MCF 10A (cell line): ENCODE measurements around the gene MAGI1. TPM values are rescaled to one million over a fixed set of nuclear protein-coding genes. Genes with fewer than 3 reads are reported as not detected.

Experiments used
- BruUV-seq: library from RNA; stranded (reverse); fragments of 400-500 nt; replicated peaks from 2 replicates; lab custom pipeline; 2021; lab: Mats Ljungman, UMichigan
- CTCF ChIA-PET: fragments of 300-600 bp; sonication (Branson Sonifier 250); formaldehyde crosslinking; extraction: SDS; loops from one replicate; lab custom pipeline; 2021; ENCODE audit warnings: antibody characterized with exemption, inconsistent platforms; lab: Yijun Ruan, JAX
- POLR2A ChIA-PET: fragments of 300-600, 350-650 bp; sonication (Branson Sonifier 250); formaldehyde crosslinking; extraction: SDS; loops from one replicate; lab custom pipeline; 2020; ENCODE audit warnings: antibody characterized with exemption, inconsistent platforms; lab: Yijun Ruan, JAX
- DNase-seq: peaks from one replicate; pipeline ENCODE4 v3.0.0-alpha.2; 2018; ENCODE audit not compliant: unreplicated experiment
- H3K27ac Mint-ChIP-seq: one replicate; pipeline ENCODE4 v1.8.0; 2022; ENCODE audit warnings: mild to moderate bottlenecking, low read depth, mixed read lengths; ENCODE audit not compliant: unreplicated experiment
- H3K27me3 Mint-ChIP-seq: one replicate; pipeline ENCODE4 v1.8.0; 2022; ENCODE audit warnings: mixed read lengths; ENCODE audit not compliant: insufficient read depth, unreplicated experiment
- H3K36me3 Mint-ChIP-seq: one replicate; pipeline ENCODE4 v1.8.0; 2022; ENCODE audit warnings: mild to moderate bottlenecking, moderate library complexity, mixed read lengths; ENCODE audit not compliant: insufficient read depth, unreplicated experiment
- H3K4me1 Mint-ChIP-seq: one replicate; pipeline ENCODE4 v1.8.0; 2022; ENCODE audit warnings: mixed read lengths; ENCODE audit not compliant: insufficient read depth, unreplicated experiment
- H3K4me3 Mint-ChIP-seq: one replicate; pipeline ENCODE4 v1.8.0; 2022; ENCODE audit warnings: mild to moderate bottlenecking, moderate library complexity, mixed read lengths; ENCODE audit not compliant: unreplicated experiment
- H3K9me3 Mint-ChIP-seq: one replicate; pipeline ENCODE4 v1.8.0; 2022; ENCODE audit warnings: mixed read lengths; ENCODE audit not compliant: unreplicated experiment
- intact Hi-C: fragments of 100-400 bp; cut with micrococcal nuclease; formaldehyde crosslinking; loops from 2 replicates; pipeline ENCODE4 v1.14.1; 2022
- total RNA-seq: library from RNA; stranded (reverse); gene quantifications from 2 replicates; pipeline ENCODE4 v1.2.3, GENCODE V29; 2022
- TF ChIP-seq, protein P1 (sequence below): fragments of 200-600 bp; IDR thresholded peaks from one replicate; pipeline ENCODE4 v1.8.0; 2022; ENCODE audit warnings: antibody characterized with exemption, mild to moderate bottlenecking; ENCODE audit not compliant: unreplicated experiment

The MAGI1 gene
- total RNA-seq, 1 experiment from 2014 or later = 6.2 TPM

DNA sequence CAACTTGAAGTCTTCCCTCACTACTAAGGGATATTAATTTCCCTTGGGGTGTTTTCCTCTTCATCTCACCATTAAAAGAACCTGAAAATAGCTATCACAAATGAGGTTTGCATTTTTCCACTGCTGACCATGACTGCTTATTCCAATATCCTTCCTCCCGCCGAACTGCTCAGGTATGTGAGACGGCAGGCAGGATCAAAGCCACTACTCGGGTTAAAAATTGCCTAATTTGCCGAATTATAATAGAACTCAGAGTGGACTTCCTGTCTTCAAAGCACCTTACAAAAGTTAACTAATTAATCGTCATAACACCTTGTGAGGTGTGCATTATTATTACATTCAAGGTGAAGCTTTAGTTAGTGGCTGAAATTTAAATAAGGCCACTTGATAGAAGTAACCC, 695.7 kb downstream of the MAGI1 start:
- CTCF ChIA-PET = interaction anchor here (3.0 kb wide), 1 partner anchor 11 kb away, joined by 14 read pairs; no protein-coding TSS in a partner anchor
- TF ChIP-seq, protein P1, sequence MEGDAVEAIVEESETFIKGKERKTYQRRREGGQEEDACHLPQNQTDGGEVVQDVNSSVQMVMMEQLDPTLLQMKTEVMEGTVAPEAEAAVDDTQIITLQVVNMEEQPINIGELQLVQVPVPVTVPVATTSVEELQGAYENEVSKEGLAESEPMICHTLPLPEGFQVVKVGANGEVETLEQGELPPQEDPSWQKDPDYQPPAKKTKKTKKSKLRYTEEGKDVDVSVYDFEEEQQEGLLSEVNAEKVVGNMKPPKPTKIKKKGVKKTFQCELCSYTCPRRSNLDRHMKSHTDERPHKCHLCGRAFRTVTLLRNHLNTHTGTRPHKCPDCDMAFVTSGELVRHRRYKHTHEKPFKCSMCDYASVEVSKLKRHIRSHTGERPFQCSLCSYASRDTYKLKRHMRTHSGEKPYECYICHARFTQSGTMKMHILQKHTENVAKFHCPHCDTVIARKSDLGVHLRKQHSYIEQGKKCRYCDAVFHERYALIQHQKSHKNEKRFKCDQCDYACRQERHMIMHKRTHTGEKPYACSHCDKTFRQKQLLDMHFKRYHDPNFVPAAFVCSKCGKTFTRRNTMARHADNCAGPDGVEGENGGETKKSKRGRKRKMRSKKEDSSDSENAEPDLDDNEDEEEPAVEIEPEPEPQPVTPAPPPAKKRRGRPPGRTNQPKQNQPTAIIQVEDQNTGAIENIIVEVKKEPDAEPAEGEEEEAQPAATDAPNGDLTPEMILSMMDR = no peak
- Mint-ChIP-seq H3K27me3 (peaks cover 13% of the 10 kb centered on the region), H3K4me3 (no peak overlapping the region), H3K4me1 (no peaks in the 10 kb centered on the region), H3K27ac (no peak overlapping the region), H3K9me3 (no peaks in the 10 kb centered on the region), H3K36me3 (no peaks in the 10 kb centered on the region)
- intact Hi-C loops = loop anchor here (2.0 to 5.0 kb wide), 4 partner anchors 330 to 854 kb away; no protein-coding TSS in a partner anchor
- no TSS peak for BruUV-seq
- POLR2A ChIA-PET = interaction anchor here (0.8 kb wide), 1 partner anchor 756 kb away, joined by 3 read pairs; no protein-coding TSS in a partner anchor
- no peak for DNase-seq

DNA sequence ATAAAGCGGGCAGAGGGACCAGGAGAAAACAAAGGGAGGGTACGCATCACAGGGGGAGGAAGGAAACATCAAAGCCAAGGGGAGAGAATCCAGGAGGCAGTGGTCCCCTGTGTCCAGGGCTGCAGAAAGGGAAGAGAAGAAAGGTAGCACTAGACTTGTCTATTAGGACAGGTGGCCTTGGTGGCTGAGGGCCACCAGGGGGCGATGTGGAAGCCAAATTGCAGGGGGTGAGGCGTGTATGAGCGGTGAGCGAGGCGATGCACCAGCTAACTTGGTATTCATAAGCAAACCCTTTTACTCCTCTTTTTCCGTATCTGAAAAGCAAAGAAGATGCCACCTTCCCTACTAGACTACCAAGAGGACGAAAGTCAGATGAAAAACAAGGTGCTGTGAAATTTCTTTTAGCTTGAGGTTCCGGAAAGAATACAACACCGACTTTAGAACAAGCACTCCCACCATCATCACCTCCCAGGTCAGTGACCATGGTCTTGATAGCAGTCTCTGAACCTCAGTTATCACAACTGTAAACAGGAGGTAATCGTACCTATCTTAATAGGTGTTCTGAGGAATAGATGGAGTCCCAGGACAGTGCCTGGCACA, 696.5 kb downstream of the MAGI1 start:
- Mint-ChIP-seq H3K4me1 (no peaks in the 10 kb centered on the region), H3K4me3 (no peak overlapping the region), H3K27me3 (peaks cover 13% of the 10 kb centered on the region), H3K36me3 (no peaks in the 10 kb centered on the region), H3K9me3 (no peaks in the 10 kb centered on the region), H3K27ac (no peak overlapping the region)
- TF ChIP-seq, protein P1 = peak; percentile 68
- intact Hi-C loops = loop anchor here (1.0 to 5.0 kb wide), 5 partner anchors 94 to 855 kb away; no protein-coding TSS in a partner anchor
- peak; percentile 73 for DNase-seq
- ChIA-PET POLR2A (no interaction called here), CTCF (interaction anchor here (0.6 to 3.0 kb wide), 9 partner anchors 10 to 814 kb away, joined by 3 to 14 read pairs (median 4); no protein-coding TSS in a partner anchor)
- no TSS peak for BruUV-seq

DNA sequence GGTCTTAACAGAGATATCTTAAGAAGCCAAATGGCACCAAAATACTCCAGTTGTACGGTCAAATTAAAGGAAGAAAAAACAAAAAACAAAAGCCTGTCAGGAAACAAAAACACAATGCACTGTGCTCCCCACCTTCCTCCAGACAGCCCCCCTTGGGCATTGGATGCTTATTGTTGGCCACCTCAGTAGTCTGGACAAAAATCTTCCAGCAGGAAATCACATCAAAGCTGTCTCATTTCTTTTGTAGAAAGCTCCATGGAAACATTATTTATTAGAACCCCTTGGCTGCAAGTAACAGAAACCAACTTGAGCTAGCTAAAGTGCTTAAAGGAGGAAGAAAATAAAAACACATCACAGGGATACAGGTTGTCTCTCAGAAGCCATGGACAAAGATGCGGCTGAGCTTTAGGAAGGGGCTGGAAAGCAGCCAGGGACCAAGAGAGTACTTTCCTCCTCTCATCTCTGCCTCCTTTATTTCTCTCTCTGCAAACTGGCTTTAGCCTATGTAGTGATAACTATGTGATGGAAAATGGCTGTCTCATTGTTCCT, 699.5 kb downstream of the MAGI1 start:
- POLR2A ChIA-PET = no interaction called here
- CTCF ChIA-PET = interaction anchor here (0.6 to 2.8 kb wide), 5 partner anchors 9 to 858 kb away, joined by 3 to 8 read pairs (median 3); no protein-coding TSS in a partner anchor
- intact Hi-C loops = no loop called here
- no peaks in the 10 kb centered on the region for H3K4me1 Mint-ChIP-seq
- no peak overlapping the region for H3K27ac Mint-ChIP-seq
- no TSS peak for BruUV-seq
- no peaks in the 10 kb centered on the region for H3K9me3 Mint-ChIP-seq
- no peaks in the 10 kb centered on the region for H3K36me3 Mint-ChIP-seq
- DNase-seq = no peak
- H3K4me3 Mint-ChIP-seq = no peak overlapping the region
- TF ChIP-seq, protein P1 = no peak
- H3K27me3 Mint-ChIP-seq = peaks cover 37% of the 10 kb centered on the region

DNA sequence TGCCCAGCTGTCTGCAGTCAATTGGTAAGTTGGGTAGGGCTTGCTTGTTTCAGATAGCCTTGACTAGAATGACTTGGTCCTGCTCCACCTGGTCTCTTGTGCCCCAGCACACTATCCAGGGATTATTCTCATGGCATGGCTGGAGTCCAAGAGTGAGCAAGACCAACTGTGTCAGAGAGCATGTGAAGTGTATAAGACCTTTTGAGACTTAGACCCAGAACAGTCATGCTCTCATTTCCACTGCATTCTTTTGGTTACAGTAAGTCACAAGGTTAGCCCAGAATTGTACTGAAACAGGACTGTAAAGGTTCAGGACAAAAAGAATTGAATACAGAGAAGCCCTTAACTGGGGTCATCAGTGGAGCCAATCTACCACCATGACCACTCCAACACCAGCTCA, 700.1 kb downstream of the MAGI1 start:
- BruUV-seq = no TSS peak
- Mint-ChIP-seq H3K9me3 (no peaks in the 10 kb centered on the region), H3K36me3 (no peaks in the 10 kb centered on the region), H3K4me1 (no peaks in the 10 kb centered on the region), H3K27ac (no peak overlapping the region), H3K4me3 (no peak overlapping the region), H3K27me3 (peaks cover 37% of the 10 kb centered on the region)
- intact Hi-C loops = no loop called here
- POLR2A ChIA-PET = no interaction called here
- TF ChIP-seq, protein P1 = no peak
- CTCF ChIA-PET = interaction anchor here (2.8 kb wide), 1 partner anchor 9 kb away, joined by 8 read pairs; no protein-coding TSS in a partner anchor
- no peak for DNase-seq
